HCT116 (cell line): Measurements from ENCODE around the gene PPP3CB. TPM values are rescaled to one million over a fixed set of nuclear protein-coding genes. Genes with fewer than 3 reads are reported as not detected.

Source experiments
- ATAC-seq: fragments of 200-7000 bp; cut with Tn5 transposase; 2 replicates; pipeline ENCODE4 v1.9.1; 2020; ENCODE audit warnings: mild to moderate bottlenecking, moderate library complexity
- BruUV-seq: library from RNA; stranded (reverse); fragments of 400-500 nt; replicated peaks from 2 replicates; lab custom pipeline; 2021; lab: Mats Ljungman, UMichigan
- CTCF ChIA-PET: fragments of 300-600 bp; sonication (Branson Sonifier 250); formaldehyde crosslinking; loops from one replicate; lab custom pipeline; 2021; ENCODE audit warnings: antibody characterized with exemption; lab: Charles Lee
- POLR2A ChIA-PET: fragments of 300-600, 350-600 bp; sonication (Branson Sonifier 250); formaldehyde crosslinking; loops from one replicate; lab custom pipeline; 2021; ENCODE audit warnings: antibody characterized with exemption; lab: Charles Lee
- RAD21 ChIA-PET, 2 experiments: fragments of 300-600 bp; sonication (Branson Sonifier 250); formaldehyde crosslinking; loops; one replicate each; lab custom pipeline; 2023; ENCODE audit warnings: low total read pairs in 2 of 2; ENCODE audit not compliant: uncharacterized antibody in 2 of 2, unreplicated experiment in 2 of 2, low non-redundant PET in 1 of 2; lab: Charles Lee
- DNase-seq: peaks from one replicate; pipeline ENCODE4 v3.0.0-alpha.2; 2010; ENCODE audit warnings: low read depth, low spot score
- H2AFZ ChIP-seq: fragments of 200-600 bp; shearing (Covaris generic), sonication (generic); 2 replicates; pipeline ENCODE4 v1.6.1; 2017; ENCODE audit warnings: low read depth, mixed run types, mixed read lengths, antibody characterized with exemption, low read length; ENCODE audit not compliant: poor library complexity, severe bottlenecking
- H3K27ac ChIP-seq: 2 replicates; pipeline ENCODE4 v1.5.1; 2012; ENCODE audit warnings: low read depth, low read length
- H3K27me3 ChIP-seq: fragments of 200-600 bp; sonication (generic); 2 replicates; pipeline ENCODE4 v1.6.1; 2016; ENCODE audit warnings: mixed run types, low read length, mixed read lengths; ENCODE audit not compliant: insufficient read depth
- H3K36me3 ChIP-seq, 2 experiments: fragments of 200-500 bp in 1 of 2; fragments of 200-600 bp in 1 of 2; sonication (Bioruptor generic) in 1 of 2; sonication (generic) in 1 of 2; 2 replicates each; pipeline versions ENCODE4 v1.5.1 to v1.6.1; 2014 to 2016; ENCODE audit warnings: low read length in 2 of 2, inconsistent platforms in 1 of 2, mixed read lengths in 1 of 2, mixed run types in 1 of 2; ENCODE audit not compliant: insufficient read depth in 2 of 2, control insufficient read depth in 1 of 2
- H3K4me1 ChIP-seq, 2 experiments: fragments of 200-600 bp in 1 of 2; sonication (generic) in 1 of 2; 2 replicates each; pipeline versions ENCODE4 v1.5.1 to v1.6.1; 2012 to 2017; ENCODE audit warnings: low read length in 2 of 2, inconsistent platforms in 1 of 2, mild to moderate bottlenecking in 1 of 2, mixed read lengths in 1 of 2, mixed run types in 1 of 2, moderate library complexity in 1 of 2; ENCODE audit not compliant: insufficient read depth in 2 of 2, control insufficient read depth in 1 of 2
- H3K4me2 ChIP-seq: fragments of 200-600 bp; sonication (generic); 2 replicates; pipeline ENCODE4 v1.6.1; 2017; ENCODE audit warnings: mixed run types, low read length, mixed read lengths
- H3K4me3 ChIP-seq, 2 experiments: fragments of 200-600 bp in 1 of 2; sonication (generic) in 1 of 2; replicated peaks in 1 of 2; 2 replicates each; pipeline ENCODE4 v1.5.1; 2011 to 2016; ENCODE audit warnings: low read length in 2 of 2, control low read depth in 1 of 2, low read depth in 1 of 2, mild to moderate bottlenecking in 1 of 2, mixed read lengths in 1 of 2, mixed run types in 1 of 2
- H3K79me2 ChIP-seq: fragments of 200-600 bp; sonication (generic); 2 replicates; pipeline ENCODE4 v1.6.1; 2017; ENCODE audit warnings: mild to moderate bottlenecking, mixed run types, low read length, moderate library complexity, mixed read lengths; ENCODE audit not compliant: insufficient read depth
- H3K9ac ChIP-seq: fragments of 200-600 bp; sonication (generic); 2 replicates; pipeline ENCODE4 v1.6.1; 2016; ENCODE audit warnings: low read length, mixed read lengths
- H3K9me2 ChIP-seq: fragments of 200-600 bp; sonication (generic), shearing (Covaris generic); 2 replicates; pipeline ENCODE4 v1.6.1; 2017; ENCODE audit warnings: mixed run types, mild to moderate bottlenecking, moderate library complexity; ENCODE audit not compliant: insufficient read depth
- H3K9me3 ChIP-seq, 2 experiments: fragments of 200-500 bp in 1 of 2; fragments of 200-600 bp in 1 of 2; sonication (Bioruptor generic) in 1 of 2; sonication (generic) in 1 of 2; 2 replicates each; pipeline ENCODE4 v1.6.1; 2014 to 2017; ENCODE audit warnings: low read length in 2 of 2, mixed read lengths in 2 of 2, inconsistent platforms in 1 of 2, low read depth in 1 of 2, mild to moderate bottlenecking in 1 of 2, mixed run types in 1 of 2, moderate library complexity in 1 of 2; ENCODE audit not compliant: control insufficient read depth in 1 of 2, insufficient read depth in 1 of 2
- H4K20me1 ChIP-seq: fragments of 200-600 bp; sonication (generic), shearing (Covaris generic); 2 replicates; pipeline ENCODE4 v1.6.1; 2017; ENCODE audit warnings: mixed run types, mild to moderate bottlenecking, moderate library complexity; ENCODE audit not compliant: insufficient read depth
- CTCF ChIP-seq, 3 experiments: fragments of 200-600 bp in 1 of 3; sonication (generic) in 1 of 3; IDR thresholded peaks in 2 of 3; conservative IDR thresholded peaks in 1 of 3; 2 replicates each; pipeline ENCODE4 v1.5.1; 2012 to 2017; ENCODE audit warnings: low read depth in 2 of 3, low read length in 2 of 3, antibody characterized with exemption in 1 of 3, borderline replicate concordance in 1 of 3, control low read depth in 1 of 3, mild to moderate bottlenecking in 1 of 3, mixed read lengths in 1 of 3, mixed run types in 1 of 3, moderate library complexity in 1 of 3; ENCODE audit not compliant: insufficient read depth in 1 of 3
- EGR1 ChIP-seq: IDR thresholded peaks from 2 replicates; pipeline ENCODE4 v1.6.1; 2012; ENCODE audit warnings: low read depth
- ELF1 ChIP-seq: IDR thresholded peaks from 2 replicates; pipeline ENCODE4 v1.6.1; 2012; ENCODE audit warnings: low read depth, borderline replicate concordance
- EZH2phosphoT487 ChIP-seq: fragments of 200-600 bp; IDR thresholded peaks from 2 replicates; pipeline ENCODE4 v1.6.1; 2018; ENCODE audit warnings: antibody characterized with exemption, borderline replicate concordance
- JUND ChIP-seq: IDR thresholded peaks from 2 replicates; pipeline ENCODE4 v1.6.1; 2012
- POLR2A ChIP-seq: IDR thresholded peaks from 2 replicates; pipeline ENCODE4 v1.7.0; 2011; ENCODE audit warnings: borderline replicate concordance; ENCODE audit not compliant: insufficient read depth, insufficient read length; ENCODE audit errors: extremely low read depth
- SRF ChIP-seq: IDR thresholded peaks from 2 replicates; pipeline ENCODE4 v1.6.1; 2012; ENCODE audit warnings: low read depth
- ZBTB33 ChIP-seq: IDR thresholded peaks from 2 replicates; pipeline ENCODE4 v1.6.1; 2011; ENCODE audit warnings: mild to moderate bottlenecking, low read length, moderate library complexity; ENCODE audit not compliant: insufficient replicate concordance; ENCODE audit errors: extremely low read depth
- intact Hi-C: fragments of 100-400 bp; cut with micrococcal nuclease; formaldehyde crosslinking; loops from 2 replicates; pipeline ENCODE4 v1.10.0; 2022
- total RNA-seq: library from RNA; stranded (reverse); gene quantifications from one replicate; pipeline ENCODE4 v1.2.1, GENCODE V29; 2021; ENCODE audit not compliant: unreplicated experiment
- TF ChIP-seq, protein P1 (sequence below): IDR thresholded peaks from 2 replicates; pipeline ENCODE4 v1.6.1; 2012; ENCODE audit warnings: low read depth
- TF ChIP-seq, protein P2 (sequence below): IDR thresholded peaks from 2 replicates; pipeline ENCODE4 v1.6.1; 2012

PPP3CB gene
- total RNA-seq, 1 experiment from 2014 or later: 32.0 TPM

- TF ChIP-seq, protein P1, sequence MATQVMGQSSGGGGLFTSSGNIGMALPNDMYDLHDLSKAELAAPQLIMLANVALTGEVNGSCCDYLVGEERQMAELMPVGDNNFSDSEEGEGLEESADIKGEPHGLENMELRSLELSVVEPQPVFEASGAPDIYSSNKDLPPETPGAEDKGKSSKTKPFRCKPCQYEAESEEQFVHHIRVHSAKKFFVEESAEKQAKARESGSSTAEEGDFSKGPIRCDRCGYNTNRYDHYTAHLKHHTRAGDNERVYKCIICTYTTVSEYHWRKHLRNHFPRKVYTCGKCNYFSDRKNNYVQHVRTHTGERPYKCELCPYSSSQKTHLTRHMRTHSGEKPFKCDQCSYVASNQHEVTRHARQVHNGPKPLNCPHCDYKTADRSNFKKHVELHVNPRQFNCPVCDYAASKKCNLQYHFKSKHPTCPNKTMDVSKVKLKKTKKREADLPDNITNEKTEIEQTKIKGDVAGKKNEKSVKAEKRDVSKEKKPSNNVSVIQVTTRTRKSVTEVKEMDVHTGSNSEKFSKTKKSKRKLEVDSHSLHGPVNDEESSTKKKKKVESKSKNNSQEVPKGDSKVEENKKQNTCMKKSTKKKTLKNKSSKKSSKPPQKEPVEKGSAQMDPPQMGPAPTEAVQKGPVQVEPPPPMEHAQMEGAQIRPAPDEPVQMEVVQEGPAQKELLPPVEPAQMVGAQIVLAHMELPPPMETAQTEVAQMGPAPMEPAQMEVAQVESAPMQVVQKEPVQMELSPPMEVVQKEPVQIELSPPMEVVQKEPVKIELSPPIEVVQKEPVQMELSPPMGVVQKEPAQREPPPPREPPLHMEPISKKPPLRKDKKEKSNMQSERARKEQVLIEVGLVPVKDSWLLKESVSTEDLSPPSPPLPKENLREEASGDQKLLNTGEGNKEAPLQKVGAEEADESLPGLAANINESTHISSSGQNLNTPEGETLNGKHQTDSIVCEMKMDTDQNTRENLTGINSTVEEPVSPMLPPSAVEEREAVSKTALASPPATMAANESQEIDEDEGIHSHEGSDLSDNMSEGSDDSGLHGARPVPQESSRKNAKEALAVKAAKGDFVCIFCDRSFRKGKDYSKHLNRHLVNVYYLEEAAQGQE: no peak
- no peak for TF ChIP-seq SRF
- TF ChIP-seq JUND: no peak
- TF ChIP-seq EZH2phosphoT487: no peak
- TF ChIP-seq ELF1: no peak
- no peak for TF ChIP-seq ZBTB33
- no peak for TF ChIP-seq EGR1
- no peak for TF ChIP-seq POLR2A
- TF ChIP-seq, protein P2, sequence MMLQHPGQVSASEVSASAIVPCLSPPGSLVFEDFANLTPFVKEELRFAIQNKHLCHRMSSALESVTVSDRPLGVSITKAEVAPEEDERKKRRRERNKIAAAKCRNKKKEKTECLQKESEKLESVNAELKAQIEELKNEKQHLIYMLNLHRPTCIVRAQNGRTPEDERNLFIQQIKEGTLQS: no peak
These were observed 26.4 kb upstream of the PPP3CB start (continued) for GRCh38 chr10:73522263-73522662.

- no peak overlapping the region for H3K4me3 ChIP-seq
- H3K4me2 ChIP-seq: no peak overlapping the region
- no TSS peak for BruUV-seq
- no peak overlapping the region for H3K27ac ChIP-seq
- H3K36me3 ChIP-seq: peaks cover 0 to 11% of the 10 kb centered on the region in 2 experiments; a peak in 3 of 4 replicates
- H3K9ac ChIP-seq: no peak overlapping the region
- CTCF ChIA-PET: interaction anchor here (0.8 kb wide), 1 partner anchor 256 kb away, joined by 3 read pairs; no protein-coding TSS in a partner anchor
- no peak for ATAC-seq
- DNase-seq: no peak
- POLR2A ChIA-PET: no interaction called here
- H3K27me3 ChIP-seq: no peaks in the 10 kb centered on the region
- H3K9me2 ChIP-seq: no peaks in the 10 kb centered on the region
- intact Hi-C loops: no loop called here
- no peak overlapping the region for H2AFZ ChIP-seq
- no peaks in the 10 kb centered on the region for H4K20me1 ChIP-seq
- H3K4me1 ChIP-seq: no peaks in the 10 kb centered on the region
- H3K79me2 ChIP-seq: no peaks in the 10 kb centered on the region
- no peaks in the 10 kb centered on the region for H3K9me3 ChIP-seq
- RAD21 ChIA-PET: no interaction called here
- TF ChIP-seq JUND (no peak), CTCF (IDR thresholded peaks at IDR 0.05 in 2 of 3, conservative IDR thresholded peaks at IDR 0.05 in 1 of 3; ENCODE audit: borderline replicate concordance in 1 of 3, insufficient read depth in 1 of 3, low read depth in 2 of 3, low read length in 2 of 3) (no peak)
- TF ChIP-seq, protein P2: no peak
- TF ChIP-seq, protein P1: no peak
These were observed 23.5 kb upstream of the PPP3CB start for GRCh38 chr10:73519336-73519735.
